Endodermal cell (in vitro differentiated cells): ENCODE measurements around the gene ARHGEF18. TPM values are rescaled to one million over a fixed set of nuclear protein-coding genes. Genes with fewer than 3 reads are reported as not detected.

ENCODE experiments used
- DNase-seq: peaks from one replicate; pipeline ENCODE4 v3.0.0-alpha.2; 2017
- H3K27ac ChIP-seq: 2 replicates; pipeline ENCODE4 v1.5.1; 2013; ENCODE audit warnings: mild to moderate bottlenecking, low read depth, low read length, moderate library complexity
- H3K27me3 ChIP-seq: 2 replicates; pipeline ENCODE4 v1.6.1; 2013; ENCODE audit warnings: mild to moderate bottlenecking, low read length, moderate library complexity; ENCODE audit not compliant: insufficient read depth, control insufficient read depth, poor library complexity, severe bottlenecking
- H3K36me3 ChIP-seq: 2 replicates; pipeline ENCODE4 v1.7.0; 2013; ENCODE audit warnings: mild to moderate bottlenecking, low read length, moderate library complexity; ENCODE audit not compliant: control insufficient read depth, insufficient read depth
- H3K4me1 ChIP-seq: one replicate; pipeline ENCODE4 v1.7.0; 2013; ENCODE audit warnings: low read length; ENCODE audit not compliant: control insufficient read depth, insufficient read depth
- H3K4me3 ChIP-seq: 2 replicates; pipeline ENCODE4 v1.5.1; 2013; ENCODE audit warnings: mild to moderate bottlenecking, low read length, moderate library complexity
- H3K9ac ChIP-seq: 2 replicates; pipeline ENCODE4 v1.6.1; 2013; ENCODE audit warnings: mild to moderate bottlenecking, low read length, moderate library complexity; ENCODE audit not compliant: poor library complexity, severe bottlenecking; ENCODE audit errors: extremely low read depth
- H3K9me3 ChIP-seq: 2 replicates; pipeline ENCODE4 v1.6.1; 2013; ENCODE audit warnings: mild to moderate bottlenecking, low read length, moderate library complexity; ENCODE audit not compliant: control insufficient read depth
- H3K27ac Mint-ChIP-seq: 2 replicates; pipeline ENCODE4 v1.8.0; 2020; ENCODE audit warnings: mixed read lengths
- H3K27me3 Mint-ChIP-seq: 2 replicates; pipeline ENCODE4 v1.8.0; 2021; ENCODE audit warnings: mild to moderate bottlenecking, mixed read lengths; ENCODE audit not compliant: insufficient read depth
- H3K36me3 Mint-ChIP-seq: 2 replicates; pipeline ENCODE4 v1.8.0; 2020; ENCODE audit warnings: low read depth, mixed read lengths
- H3K4me1 Mint-ChIP-seq: 2 replicates; pipeline ENCODE4 v1.8.0; 2020; ENCODE audit warnings: mixed read lengths
- H3K4me3 Mint-ChIP-seq: 2 replicates; pipeline ENCODE4 v1.8.0; 2020; ENCODE audit warnings: mild to moderate bottlenecking, moderate library complexity, mixed read lengths
- H3K9me3 Mint-ChIP-seq: 2 replicates; pipeline ENCODE4 v1.8.0; 2020; ENCODE audit warnings: mild to moderate bottlenecking, mixed read lengths
- CTCF ChIP-seq: fragments of 200-600 bp; sonication (generic); conservative IDR thresholded peaks from 2 replicates; pipeline ENCODE4 v1.5.0; 2021; ENCODE audit warnings: antibody characterized with exemption, mild to moderate bottlenecking
- WGBS, 2 experiments: methylation state at CpG; one replicate each; pipeline versions ENCODE4 v1.1.5 to v1.1.7; 2013; ENCODE audit warnings: missing lambda C conversion rate in 2 of 2, mixed read lengths in 1 of 2; ENCODE audit not compliant: insufficient coverage in 1 of 2, insufficient read length in 1 of 2; 5-methylcytosine and 5-hydroxymethylcytosine counted together
- total RNA-seq, 2 donors: library from RNA; stranded (reverse); fragmentation: NEBNext Ultra II Directional in 1 of 2; extraction: Animal tissue kit (Norgen Biotek cat#: 25700) in 1 of 2; gene quantifications; 2 replicates in 1 of 2; 3 replicates in 1 of 2; pipeline ENCODE4 v1.2.1, GENCODE V29; 2021

ARHGEF18 gene
- total RNA-seq, 2 donors from 2014 or later = 51.7 to 53.3 TPM

GRCh38 chr19:7373862-7374261 lies 25.1 kb downstream of the ARHGEF18 start:
- Histone ChIP-seq H3K27ac (no peak overlapping the region), H3K9ac (no peak overlapping the region), H3K4me3 (no peak overlapping the region), H3K27me3 (no peaks in the 10 kb centered on the region), H3K9me3 (no peaks in the 10 kb centered on the region), H3K4me1 (peaks cover 16% of the 10 kb centered on the region), H3K36me3 (no peaks in the 10 kb centered on the region)
- no peak overlapping the region for H3K4me3 Mint-ChIP-seq
- no peak for DNase-seq
- H3K4me1 Mint-ChIP-seq = peaks cover 16% of the 10 kb centered on the region
- no peaks in the 10 kb centered on the region for H3K9me3 Mint-ChIP-seq
- 94% methylated on average over 6 of the region's 6 CpGs; no CpG with 5 or more reads in 1 of the 2 experiments for WGBS, 2 experiments
- H3K36me3 Mint-ChIP-seq = no peaks in the 10 kb centered on the region
- TF ChIP-seq CTCF = no peak
- H3K27ac Mint-ChIP-seq = no peak overlapping the region
- no peaks in the 10 kb centered on the region for H3K27me3 Mint-ChIP-seq

GRCh38 chr19:7376151-7376852 lies 27.6 kb downstream of the ARHGEF18 start:
- H3K36me3 ChIP-seq = no peaks in the 10 kb centered on the region
- peak overlapping the region; percentile 67 for H3K4me3 ChIP-seq
- peaks cover 16% of the 10 kb centered on the region for H3K4me1 ChIP-seq
- Mint-ChIP-seq H3K27me3 (no peaks in the 10 kb centered on the region), H3K27ac (peak overlapping the region; percentile 98), H3K36me3 (no peaks in the 10 kb centered on the region), H3K4me3 (peak overlapping the region; percentile 30), H3K9me3 (no peaks in the 10 kb centered on the region), H3K4me1 (peaks cover 16% of the 10 kb centered on the region)
- no peaks in the 10 kb centered on the region for H3K27me3 ChIP-seq
- WGBS, 2 experiments = 74 to 77% methylated on average over 5 to 6 of the region's 6 CpGs
- peak overlapping the region; percentile 64 for H3K27ac ChIP-seq
- TF ChIP-seq CTCF = no peak
- DNase-seq = peak; percentile 78
- H3K9ac ChIP-seq = peak overlapping the region; percentile 77
- H3K9me3 ChIP-seq = no peaks in the 10 kb centered on the region

GRCh38 chr19:7377196-7377595 lies 28.5 kb downstream of the ARHGEF18 start:
- Mint-ChIP-seq H3K27me3 (no peaks in the 10 kb centered on the region), H3K9me3 (no peaks in the 10 kb centered on the region), H3K4me3 (no peak overlapping the region), H3K36me3 (no peaks in the 10 kb centered on the region), H3K4me1 (peaks cover 16% of the 10 kb centered on the region), H3K27ac (no peak overlapping the region)
- peaks cover 16% of the 10 kb centered on the region for H3K4me1 ChIP-seq
- H3K9me3 ChIP-seq = no peaks in the 10 kb centered on the region
- no peak overlapping the region for H3K9ac ChIP-seq
- H3K36me3 ChIP-seq = no peaks in the 10 kb centered on the region
- H3K4me3 ChIP-seq = no peak overlapping the region
- 92 to 95% methylated on average over 7 of the region's 7 CpGs for WGBS, 2 experiments
- no peak for TF ChIP-seq CTCF
- DNase-seq = no peak
- no peaks in the 10 kb centered on the region for H3K27me3 ChIP-seq
- no peak overlapping the region for H3K27ac ChIP-seq
